WTC11 (cell line): Measurements from ENCODE around the gene CSTF1. TPM values are rescaled to one million over a fixed set of nuclear protein-coding genes. Genes with fewer than 3 reads are reported as not detected.
A peak's percentile ranks its signal among the peaks of the same experiment; 100 is the strongest.

ENCODE experiments used
- ATAC-seq: fragments of 200-7000 bp; cut with Tn5 transposase; 2 replicates; pipeline ENCODE4 v1.10.0; 2021; ENCODE audit warnings: mild to moderate bottlenecking, moderate library complexity
- CTCF ChIA-PET: fragments of 300-600 bp; sonication (Branson Sonifier 250); formaldehyde crosslinking; loops from one replicate; lab custom pipeline; 2021; ENCODE audit warnings: antibody characterized with exemption; lab: Charles Lee
- POLR2A ChIA-PET: fragments of 350-600 bp; sonication (Branson Sonifier 250); formaldehyde crosslinking; loops from one replicate; lab custom pipeline; 2021; ENCODE audit warnings: antibody characterized with exemption; lab: Charles Lee
- DNase-seq: peaks from one replicate; pipeline ENCODE4 v3.0.0; 2021; ENCODE audit warnings: low spot score
- H3K27ac Mint-ChIP-seq: 2 replicates; pipeline ENCODE4 v1.8.0; 2021; ENCODE audit warnings: mixed read lengths
- H3K27me3 Mint-ChIP-seq: 2 replicates; pipeline ENCODE4 v1.8.0; 2021; ENCODE audit warnings: low read depth, mild to moderate bottlenecking, moderate library complexity, mixed read lengths
- H3K36me3 Mint-ChIP-seq: 2 replicates; pipeline ENCODE4 v1.8.0; 2021; ENCODE audit warnings: mixed read lengths
- H3K4me1 Mint-ChIP-seq: 2 replicates; pipeline ENCODE4 v1.8.0; 2022; ENCODE audit warnings: mixed read lengths
- H3K4me3 Mint-ChIP-seq: 2 replicates; pipeline ENCODE4 v1.8.0; 2021; ENCODE audit warnings: mild to moderate bottlenecking, moderate library complexity, mixed read lengths
- H3K9me3 Mint-ChIP-seq: 2 replicates; pipeline ENCODE4 v1.8.0; 2021; ENCODE audit warnings: mixed read lengths
- ATF2 ChIP-seq: sonication (generic); formaldehyde crosslinking; IDR thresholded peaks from 2 replicates; pipeline ENCODE4 v1.8.1; 2022; ENCODE audit warnings: low read depth, missing genetic modification reagents, borderline replicate concordance
- CREM ChIP-seq: sonication (generic); formaldehyde crosslinking; IDR thresholded peaks from 2 replicates; pipeline ENCODE4 v1.8.1; 2022; ENCODE audit warnings: mild to moderate bottlenecking, missing genetic modification reagents, moderate library complexity
- E2F5 ChIP-seq: sonication (generic); formaldehyde crosslinking; IDR thresholded peaks from 2 replicates; pipeline ENCODE4 v1.8.1; 2022; ENCODE audit warnings: mild to moderate bottlenecking, moderate library complexity, missing genetic modification reagents
- ETV6 ChIP-seq: sonication (generic); formaldehyde crosslinking; IDR thresholded peaks from 2 replicates; pipeline ENCODE4 v1.8.1; 2022; ENCODE audit warnings: mild to moderate bottlenecking, missing genetic modification reagents
- FOXJ3 ChIP-seq: sonication (generic); formaldehyde crosslinking; IDR thresholded peaks from 2 replicates; pipeline ENCODE4 v1.9.0; 2021; ENCODE audit warnings: missing genetic modification reagents, mild to moderate bottlenecking, borderline replicate concordance
- FOXP4 ChIP-seq: sonication (generic); formaldehyde crosslinking; IDR thresholded peaks from 2 replicates; pipeline ENCODE4 v1.8.0; 2022; ENCODE audit warnings: mild to moderate bottlenecking, missing genetic modification reagents
- HMGXB4 ChIP-seq: sonication (generic); formaldehyde crosslinking; IDR thresholded peaks from 2 replicates; pipeline ENCODE4 v1.8.1; 2023; ENCODE audit warnings: mild to moderate bottlenecking, moderate library complexity, missing genetic modification reagents
- IRF1 ChIP-seq: sonication (generic); formaldehyde crosslinking; IDR thresholded peaks from 2 replicates; pipeline ENCODE4 v1.8.0; 2023; ENCODE audit warnings: missing genetic modification reagents
- KAT7 ChIP-seq: sonication (generic); formaldehyde crosslinking; IDR thresholded peaks from 2 replicates; pipeline ENCODE4 v1.8.1; 2023; ENCODE audit warnings: missing genetic modification reagents, mild to moderate bottlenecking, borderline replicate concordance
- MAX ChIP-seq: sonication (generic); formaldehyde crosslinking; IDR thresholded peaks from 2 replicates; pipeline ENCODE4 v1.8.0; 2022; ENCODE audit warnings: mild to moderate bottlenecking, missing genetic modification reagents
- MLX ChIP-seq: sonication (generic); formaldehyde crosslinking; IDR thresholded peaks from 2 replicates; pipeline ENCODE4 v1.8.1; 2023; ENCODE audit warnings: mild to moderate bottlenecking, missing genetic modification reagents, moderate library complexity
- NFE2L1 ChIP-seq: sonication (generic); formaldehyde crosslinking; IDR thresholded peaks from 2 replicates; pipeline ENCODE4 v1.8.1; 2023; ENCODE audit warnings: missing genetic modification reagents
- NR3C1 ChIP-seq: sonication (generic); formaldehyde crosslinking; conservative IDR thresholded peaks from 2 replicates; pipeline ENCODE4 v1.8.1; 2023; ENCODE audit warnings: low read depth, mild to moderate bottlenecking, missing genetic modification reagents
- SOX15 ChIP-seq: fragments of 250-450 bp; sonication (Bioruptor Pico); IDR thresholded peaks from 2 replicates; pipeline ENCODE4 v1.9.0; 2021; ENCODE audit warnings: mild to moderate bottlenecking
- USF2 ChIP-seq: sonication (generic); formaldehyde crosslinking; IDR thresholded peaks from 2 replicates; pipeline ENCODE4 v1.8.1; 2023; ENCODE audit warnings: mild to moderate bottlenecking, missing genetic modification reagents, moderate library complexity
- ZNF263 ChIP-seq: sonication (generic); formaldehyde crosslinking; IDR thresholded peaks from 2 replicates; pipeline ENCODE4 v1.8.1; 2022; ENCODE audit warnings: low read depth, mild to moderate bottlenecking, moderate library complexity, missing genetic modification reagents
- ZNF532 ChIP-seq: fragments of 250-450 bp; sonication (Bioruptor Pico); IDR thresholded peaks from 2 replicates; pipeline ENCODE4 v1.9.0; 2021; ENCODE audit warnings: mild to moderate bottlenecking, borderline replicate concordance
- total RNA-seq: library from RNA; stranded (reverse); gene quantifications from 3 replicates; pipeline ENCODE4 v1.2.3, GENCODE V29; 2021

Gene CSTF1
- total RNA-seq, 1 experiment from 2014 or later, result 58.5 TPM

- TF ChIP-seq IRF1 (no peak), KAT7 (CRISPR knock-in tag) (0 out of 2 replicates have a peak, but pooled peaks have one; percentile 58), FOXP4 (CRISPR knock-in tag) (peak; percentile 89), CREM (CRISPR knock-in tag) (peak; percentile 81), ETV6 (CRISPR knock-in tag) (peak; percentile 76; the same call in 1 of the 2 replicates), E2F5 (CRISPR knock-in tag) (peak; percentile 42)
These were observed at the start of gene CSTF1, which contains the start of gene AURKA (continued) for GRCh38 chr20:56392132-56392880.

- Mint-ChIP-seq H3K27me3 (peaks cover 82% of the 10 kb centered on the region), H3K4me1 (peaks cover 10% of the 10 kb centered on the region), H3K4me3 (no peak overlapping the region), H3K36me3 (peaks cover 21% of the 10 kb centered on the region), H3K9me3 (peaks cover 33% of the 10 kb centered on the region), H3K27ac (no peak overlapping the region)
- ATAC-seq, result no peak
- DNase-seq, result no peak
- ChIA-PET CTCF (no interaction called here), POLR2A (no interaction called here)
- TF ChIP-seq NR3C1 (CRISPR knock-in tag) (no peak), ETV6 (CRISPR knock-in tag) (no peak), MLX (CRISPR knock-in tag) (no peak), ZNF263 (no peak), FOXJ3 (CRISPR knock-in tag) (no peak), USF2 (CRISPR knock-in tag) (no peak)
These were observed 49.7 kb upstream of the CSTF1 start for GRCh38 chr20:56342783-56343182.

GRCh38 chr20:56343861-56344381 is 48.5 kb upstream of the CSTF1 start:
- H3K36me3 Mint-ChIP-seq, result peaks cover 12% of the 10 kb centered on the region
- ATAC-seq (peak; percentile 92), DNase-seq (peak; percentile 90)
- peaks cover 21% of the 10 kb centered on the region for H3K4me1 Mint-ChIP-seq
- ChIA-PET POLR2A (no interaction called here), CTCF (interaction anchor here (0.8 to 1.5 kb wide), 12 partner anchors 8 to 1695 kb away, joined by 3 to 13 read pairs (median 4); partner anchors contain the start of genes AURKA, CSTF1 and FAM210B)
- peaks cover 87% of the 10 kb centered on the region for H3K27me3 Mint-ChIP-seq
- no peak overlapping the region for H3K27ac Mint-ChIP-seq
- peak overlapping the region; percentile 55 for H3K4me3 Mint-ChIP-seq
- H3K9me3 Mint-ChIP-seq, result peaks cover 22% of the 10 kb centered on the region
- TF ChIP-seq MAX (CRISPR knock-in tag), result 0 out of 2 replicates have a peak, but pooled peaks have one; percentile 29
- TF ChIP-seq SOX15, result no peak
- no peak for TF ChIP-seq ZNF532
- TF ChIP-seq NFE2L1 (CRISPR knock-in tag), result no peak
- TF ChIP-seq HMGXB4 (CRISPR knock-in tag), result 0 out of 2 replicates have a peak, but pooled peaks have one; percentile 47
- no peak for TF ChIP-seq ATF2 (CRISPR knock-in tag)
